Measurements from ENCODE around the gene PLAAT4.

DNA sequence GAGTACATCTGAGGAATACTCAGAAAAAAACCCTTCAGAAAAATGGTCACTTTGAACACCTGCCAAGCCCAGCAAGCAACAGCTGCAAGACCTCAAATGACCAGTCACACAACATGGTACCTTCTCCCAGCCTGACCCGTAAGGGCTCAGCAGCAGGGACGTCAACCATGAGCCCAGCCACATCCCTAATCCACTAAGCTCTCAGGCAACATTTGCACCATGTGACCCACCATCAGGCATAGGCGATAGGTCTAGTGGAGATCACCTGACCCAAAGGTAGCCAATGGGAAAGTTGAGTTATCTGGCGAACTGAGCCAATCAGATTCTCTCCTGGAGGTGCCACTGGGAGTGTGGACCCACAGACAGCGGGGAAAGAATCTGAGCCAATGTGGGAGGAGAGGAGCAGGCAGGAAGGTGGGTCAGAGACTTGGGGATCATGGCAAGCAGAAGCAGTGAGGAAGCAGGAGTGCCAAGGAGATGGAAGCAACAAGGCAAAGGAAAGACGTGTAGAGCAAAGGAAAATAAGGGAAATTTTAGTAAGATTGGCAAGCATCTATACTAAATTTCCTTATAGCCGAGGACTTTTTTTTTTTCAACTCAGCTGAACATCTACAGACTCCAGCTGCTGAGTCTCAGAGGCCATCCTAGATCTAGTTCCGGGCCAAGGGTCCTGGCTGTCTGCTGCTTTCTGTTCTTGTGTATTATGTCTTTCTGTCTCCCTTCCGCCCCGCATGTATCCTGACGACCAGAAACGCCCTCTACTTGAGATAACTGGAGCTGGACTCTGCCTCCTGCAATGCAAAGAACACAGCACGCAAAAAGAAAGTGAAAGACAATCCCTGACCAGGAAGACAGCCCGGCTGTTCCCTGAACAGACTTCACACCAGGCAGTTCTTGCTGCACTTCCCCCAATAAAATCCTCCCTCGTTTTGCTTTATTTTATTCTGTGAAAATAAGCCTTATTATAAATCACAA is 37.6 kb downstream of the PLAAT4 start:
- TF ChIP-seq, protein P1, sequence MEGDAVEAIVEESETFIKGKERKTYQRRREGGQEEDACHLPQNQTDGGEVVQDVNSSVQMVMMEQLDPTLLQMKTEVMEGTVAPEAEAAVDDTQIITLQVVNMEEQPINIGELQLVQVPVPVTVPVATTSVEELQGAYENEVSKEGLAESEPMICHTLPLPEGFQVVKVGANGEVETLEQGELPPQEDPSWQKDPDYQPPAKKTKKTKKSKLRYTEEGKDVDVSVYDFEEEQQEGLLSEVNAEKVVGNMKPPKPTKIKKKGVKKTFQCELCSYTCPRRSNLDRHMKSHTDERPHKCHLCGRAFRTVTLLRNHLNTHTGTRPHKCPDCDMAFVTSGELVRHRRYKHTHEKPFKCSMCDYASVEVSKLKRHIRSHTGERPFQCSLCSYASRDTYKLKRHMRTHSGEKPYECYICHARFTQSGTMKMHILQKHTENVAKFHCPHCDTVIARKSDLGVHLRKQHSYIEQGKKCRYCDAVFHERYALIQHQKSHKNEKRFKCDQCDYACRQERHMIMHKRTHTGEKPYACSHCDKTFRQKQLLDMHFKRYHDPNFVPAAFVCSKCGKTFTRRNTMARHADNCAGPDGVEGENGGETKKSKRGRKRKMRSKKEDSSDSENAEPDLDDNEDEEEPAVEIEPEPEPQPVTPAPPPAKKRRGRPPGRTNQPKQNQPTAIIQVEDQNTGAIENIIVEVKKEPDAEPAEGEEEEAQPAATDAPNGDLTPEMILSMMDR (IDR thresholded peaks at IDR 0.05) = no peak
- TF ChIP-seq POLR2A (IDR thresholded peaks at IDR 0.05) = no peak
